ENCODE results near the gene RAPGEF1.

RAPGEF1 gene

DNA sequence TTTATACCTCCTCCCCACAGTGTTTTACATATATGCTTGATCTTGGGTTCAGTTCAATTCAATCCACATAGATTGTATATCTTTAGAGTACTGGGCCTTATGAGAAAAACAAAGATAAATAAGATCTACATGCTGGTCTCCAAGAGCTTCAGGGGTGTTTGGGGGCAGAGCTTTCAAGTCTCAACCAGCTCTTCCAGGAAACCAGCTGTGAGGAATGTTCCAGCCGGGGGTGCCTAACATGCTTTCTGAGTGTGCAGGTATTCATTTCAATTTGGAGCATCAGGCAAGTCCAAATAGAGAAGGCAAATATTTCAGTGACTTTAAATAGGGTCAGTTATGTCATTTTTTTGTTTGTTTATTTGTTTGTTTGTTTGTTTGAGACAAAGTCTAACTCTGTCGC lies 5.7 kb upstream of the RAPGEF1 start:
- no peak for DNase-seq

DNA sequence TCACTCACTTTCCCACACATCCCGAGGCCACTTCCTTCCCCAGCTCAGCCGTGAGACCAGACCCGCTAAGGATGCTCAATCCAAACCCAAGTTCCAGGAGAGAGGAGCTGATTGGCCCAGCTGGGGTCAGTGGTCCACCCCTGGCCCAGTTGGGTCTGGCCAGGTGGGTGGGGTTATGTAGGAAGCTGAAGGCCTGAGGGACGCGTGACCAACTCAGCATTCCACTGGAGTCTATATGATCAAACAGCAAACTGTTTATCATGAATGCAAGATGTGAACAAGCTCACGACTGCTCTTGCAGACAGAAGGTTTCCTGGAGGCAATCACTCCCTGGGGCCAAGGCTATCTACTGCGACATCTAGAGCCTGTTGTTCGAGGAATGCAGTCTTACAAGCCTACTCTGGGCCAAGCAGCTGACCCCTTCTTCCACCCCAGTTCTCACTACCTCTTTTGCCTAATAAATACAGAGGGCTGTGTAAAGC lies 4.9 kb upstream of the RAPGEF1 start:
- no peak for DNase-seq

- no peak for DNase-seq
Observed at GRCh38 chr9:131744171-131744719, 4.4 kb upstream of the RAPGEF1 start.

DNA sequence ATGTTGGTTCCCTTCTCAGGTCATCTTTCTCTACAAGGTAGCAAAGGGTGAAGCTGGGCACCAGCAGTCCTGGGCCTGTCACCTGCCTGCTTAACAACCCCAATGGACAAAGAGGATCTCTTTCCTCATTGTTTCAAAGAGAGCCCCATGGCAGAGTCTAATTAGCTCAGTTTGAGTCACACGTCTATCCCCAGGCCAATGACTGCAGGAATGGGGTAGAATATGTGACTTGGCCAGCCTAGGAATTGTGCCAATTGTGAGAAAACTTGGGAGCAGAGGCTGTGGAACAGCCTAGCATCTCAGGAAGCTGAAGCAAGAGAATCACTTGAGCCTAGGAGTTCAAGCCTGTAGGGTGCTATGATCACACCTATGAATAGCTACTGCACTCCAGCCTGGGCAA lies 3.6 kb upstream of the RAPGEF1 start:
- no peak for DNase-seq

GRCh38 chr9:131743096-131743495 lies 3.2 kb upstream of the RAPGEF1 start:
- no peak for DNase-seq

DNA sequence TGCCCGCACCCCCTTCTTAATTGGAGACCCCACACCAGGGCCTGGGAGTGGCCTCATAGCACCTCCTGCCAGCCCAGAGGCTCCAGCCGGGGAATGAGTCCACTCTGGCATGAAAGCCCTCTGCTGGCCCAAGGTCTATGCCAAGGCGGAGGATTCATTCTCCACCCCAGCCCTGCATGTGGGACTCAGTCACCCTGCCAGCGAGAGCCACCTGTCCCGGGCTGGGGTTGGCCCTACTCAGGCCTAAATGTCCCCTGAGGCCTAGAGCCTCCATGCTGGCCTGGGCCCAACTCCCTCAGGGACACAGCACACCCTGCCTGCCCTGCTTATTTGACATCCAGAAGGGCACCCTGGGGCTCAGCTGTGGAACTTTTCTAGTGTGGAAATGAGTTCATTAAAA lies 1.0 kb upstream of the RAPGEF1 start:
- no peak for DNase-seq

DNA sequence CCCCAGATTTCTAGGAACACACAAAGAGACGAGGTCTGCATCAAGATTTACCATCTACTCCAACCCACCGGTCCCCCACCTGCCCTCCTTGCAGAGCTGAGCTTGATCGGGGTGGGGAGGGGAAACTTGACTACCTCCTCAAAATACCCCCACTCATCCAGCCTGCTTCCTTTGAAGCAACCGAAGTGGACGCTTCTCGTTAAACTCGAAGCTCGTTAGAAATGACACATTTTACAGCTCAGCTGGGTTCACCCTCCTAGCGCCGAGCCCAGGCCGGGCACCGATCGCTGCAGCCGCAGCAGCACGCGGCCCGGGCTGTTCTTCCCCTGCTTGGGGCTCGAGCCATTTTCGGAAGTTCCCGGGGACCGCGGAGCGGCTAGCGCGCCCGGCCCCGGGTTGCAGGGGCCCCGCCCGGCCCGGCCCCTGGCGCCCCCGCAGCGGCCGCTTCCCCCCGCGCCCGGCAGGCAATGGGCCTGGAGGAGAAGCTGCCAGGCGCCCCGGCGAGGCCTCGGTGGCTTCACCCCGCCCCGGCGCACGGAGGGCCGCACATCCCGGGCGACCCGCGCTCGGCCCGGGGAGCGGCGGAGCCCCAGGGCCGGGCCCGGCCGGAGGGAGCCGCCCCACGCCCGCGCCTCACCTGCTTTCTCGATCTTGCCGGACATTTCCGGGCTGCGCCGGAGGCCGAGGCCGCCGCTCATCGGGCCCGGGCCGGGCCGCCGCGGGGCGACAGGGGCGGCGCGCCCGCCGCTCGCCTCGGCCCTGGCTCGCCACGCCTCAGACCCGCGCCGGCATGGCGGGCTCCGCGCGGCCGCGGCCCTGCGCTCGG lies 530 bp downstream of the RAPGEF1 start:
- peak; percentile 47 for DNase-seq

DNA sequence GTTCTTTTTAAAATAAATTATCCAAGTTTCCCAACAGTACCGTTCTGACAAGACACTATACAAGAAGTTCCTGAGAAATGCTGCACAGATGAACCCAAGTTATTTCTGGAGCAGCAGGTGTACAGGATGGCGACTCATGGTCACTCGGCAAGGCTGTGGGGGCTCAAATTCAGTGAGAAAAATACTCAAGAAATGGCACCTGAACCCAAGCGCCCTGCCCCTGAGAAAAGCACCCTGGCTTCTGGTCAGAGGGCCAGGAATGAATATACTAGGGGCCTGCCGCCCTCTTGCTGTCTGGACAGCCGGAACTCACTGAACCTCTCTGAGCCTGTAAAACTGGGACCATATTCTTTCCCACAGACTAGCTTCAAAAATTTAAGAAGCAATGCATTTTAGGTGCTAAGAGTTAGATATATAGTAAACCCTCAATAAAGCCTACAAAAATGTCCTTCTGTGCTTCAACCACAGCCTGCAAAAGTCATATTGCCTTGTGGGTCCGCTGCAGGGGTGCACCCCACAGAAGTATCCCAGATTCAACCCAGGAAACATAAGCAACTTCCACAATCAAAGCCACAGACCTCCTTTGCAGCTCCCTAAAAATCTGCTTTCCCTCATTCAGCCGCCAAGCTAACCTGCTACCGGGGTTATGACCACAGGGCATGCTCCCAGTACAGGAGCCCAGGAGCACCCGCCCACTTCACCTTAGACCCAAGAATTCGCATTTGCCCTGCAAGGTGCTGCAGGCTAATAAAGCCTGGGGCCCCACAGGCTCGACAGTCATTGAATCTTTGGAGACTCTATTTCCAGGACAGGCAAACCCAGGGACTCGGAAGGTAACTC lies 1.4 kb downstream of the RAPGEF1 start:
- DNase-seq = no peak

DNA sequence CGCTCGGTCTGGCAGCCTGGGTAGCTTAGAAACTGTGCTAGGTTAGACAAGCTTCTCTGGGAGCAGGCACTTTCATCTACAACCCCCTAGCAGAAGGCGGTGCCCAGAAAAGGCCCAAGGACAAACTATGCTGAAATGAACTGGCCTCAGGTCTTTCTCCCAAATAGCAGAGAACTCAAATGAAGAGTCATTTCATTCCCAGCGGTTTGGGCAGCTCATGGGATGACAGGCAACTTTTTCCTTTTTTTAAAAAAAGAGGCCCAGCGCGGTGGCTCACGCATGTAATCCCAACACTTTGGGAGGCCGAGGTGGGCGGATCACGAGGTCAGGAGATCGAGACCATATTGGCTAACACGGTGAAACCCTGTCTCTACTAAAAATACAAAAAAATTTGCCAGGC lies 2.5 kb downstream of the RAPGEF1 start:
- no peak for DNase-seq

DNA sequence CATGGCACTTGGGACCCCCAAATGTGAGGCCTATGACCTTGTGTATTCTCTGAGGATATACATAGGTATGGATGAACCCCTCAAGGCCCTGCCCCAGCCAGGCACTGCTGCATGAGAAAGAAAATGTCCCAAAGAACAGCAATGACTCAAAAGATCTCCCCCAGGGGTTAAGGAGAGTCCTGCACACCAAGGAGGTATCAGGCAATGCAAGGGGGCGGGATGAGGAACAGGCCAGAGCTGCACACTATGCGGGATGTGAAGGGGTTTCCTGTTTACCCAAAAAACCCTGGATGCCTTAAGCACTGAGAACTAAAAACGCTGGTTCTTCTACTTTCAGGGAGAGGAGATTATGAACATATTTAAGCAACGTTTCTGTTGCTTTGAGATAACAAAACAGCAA lies 3.4 kb downstream of the RAPGEF1 start:
- no peak for DNase-seq

DNA sequence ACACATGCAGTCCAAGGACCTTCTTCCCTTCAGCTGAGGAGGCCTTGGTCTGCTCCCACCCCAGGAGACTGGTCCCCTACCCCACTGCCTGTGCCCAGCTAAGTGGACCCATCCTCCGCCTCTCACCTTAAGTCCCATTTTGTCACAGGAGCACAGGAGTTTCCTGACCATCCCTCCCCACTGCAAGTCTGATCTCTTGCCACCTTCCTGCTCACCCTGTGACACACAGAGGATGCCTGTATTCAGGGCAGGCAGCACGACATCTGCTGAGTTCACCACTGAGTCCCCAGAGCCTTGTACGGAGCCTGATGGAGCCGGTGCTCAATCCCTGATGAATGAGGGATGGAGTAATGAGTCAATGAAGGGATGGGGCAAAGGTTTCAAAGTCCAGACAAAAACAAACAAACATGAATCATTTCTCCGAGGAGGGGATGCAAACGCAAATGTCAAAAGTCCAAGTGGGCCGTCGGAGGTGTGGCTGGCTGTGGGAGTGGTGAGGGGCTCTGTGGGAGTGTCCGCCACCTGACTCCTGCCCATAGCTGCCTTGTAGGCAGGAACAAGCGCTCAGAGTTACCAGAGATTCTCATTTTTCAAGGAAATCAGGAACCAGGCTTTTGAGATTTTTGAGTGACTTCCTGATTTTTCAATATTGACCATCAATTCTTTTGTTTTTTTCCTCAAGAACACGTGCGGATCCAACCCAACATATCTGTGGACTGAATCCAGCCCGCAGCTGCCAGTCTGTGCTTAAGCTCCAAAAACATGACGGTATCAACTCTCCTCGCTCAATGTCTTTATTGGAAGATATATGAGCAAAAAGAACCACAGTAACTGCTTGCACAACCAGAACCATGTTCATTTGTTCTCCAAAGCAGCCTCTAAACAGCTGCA lies 4.4 kb downstream of the RAPGEF1 start:
- no peak for DNase-seq

GRCh38 chr9:131734781-131735180 lies 5.1 kb downstream of the RAPGEF1 start:
- DNase-seq = no peak

DNA sequence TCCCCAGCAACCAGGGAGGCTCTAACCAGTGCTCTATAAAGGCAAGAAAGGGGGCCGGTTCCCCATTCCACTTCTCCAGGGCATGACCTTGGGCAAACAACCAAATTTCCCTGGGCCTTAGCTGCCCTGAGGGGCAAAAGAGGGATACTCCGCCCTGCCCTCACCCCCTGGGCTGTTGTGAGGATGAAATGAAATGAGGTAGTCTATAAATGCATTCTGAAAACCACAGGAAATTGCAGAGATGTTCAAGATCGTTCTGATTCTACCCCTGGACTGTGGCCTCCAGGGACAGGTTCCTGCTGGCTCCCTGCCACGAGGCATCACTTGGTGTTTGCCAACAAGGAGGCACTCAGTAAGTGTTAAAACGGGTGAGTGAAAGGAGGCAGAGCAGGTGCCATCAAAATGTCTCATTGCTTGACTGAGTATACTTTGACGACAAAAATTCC lies 5.7 kb downstream of the RAPGEF1 start:
- DNase-seq = no peak

DNA sequence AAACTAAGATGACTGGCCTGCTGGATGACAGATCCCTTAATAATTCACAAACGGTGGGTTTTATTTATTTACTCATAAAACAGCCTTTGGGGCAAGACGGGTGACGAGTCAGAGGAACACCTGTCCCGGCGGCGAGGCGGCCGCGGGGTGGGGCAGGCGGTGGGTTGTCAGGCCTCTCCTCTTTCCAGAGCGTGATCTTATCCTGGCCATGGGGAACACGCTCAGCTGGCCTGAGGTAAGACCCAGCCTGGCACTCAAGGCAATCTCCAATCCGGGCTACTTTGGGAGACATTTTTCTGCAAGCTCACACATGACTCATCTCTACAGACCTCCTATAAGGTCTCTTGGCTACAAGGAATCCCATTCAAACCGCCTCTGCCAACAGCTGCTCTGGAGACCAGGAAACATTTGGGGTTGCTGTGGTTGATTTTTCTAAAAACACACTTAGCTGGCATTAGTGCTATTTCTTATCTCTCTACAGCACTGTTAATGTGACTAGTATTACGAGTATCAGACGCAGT lies 6.3 kb downstream of the RAPGEF1 start:
- DNase-seq = no peak

DNA sequence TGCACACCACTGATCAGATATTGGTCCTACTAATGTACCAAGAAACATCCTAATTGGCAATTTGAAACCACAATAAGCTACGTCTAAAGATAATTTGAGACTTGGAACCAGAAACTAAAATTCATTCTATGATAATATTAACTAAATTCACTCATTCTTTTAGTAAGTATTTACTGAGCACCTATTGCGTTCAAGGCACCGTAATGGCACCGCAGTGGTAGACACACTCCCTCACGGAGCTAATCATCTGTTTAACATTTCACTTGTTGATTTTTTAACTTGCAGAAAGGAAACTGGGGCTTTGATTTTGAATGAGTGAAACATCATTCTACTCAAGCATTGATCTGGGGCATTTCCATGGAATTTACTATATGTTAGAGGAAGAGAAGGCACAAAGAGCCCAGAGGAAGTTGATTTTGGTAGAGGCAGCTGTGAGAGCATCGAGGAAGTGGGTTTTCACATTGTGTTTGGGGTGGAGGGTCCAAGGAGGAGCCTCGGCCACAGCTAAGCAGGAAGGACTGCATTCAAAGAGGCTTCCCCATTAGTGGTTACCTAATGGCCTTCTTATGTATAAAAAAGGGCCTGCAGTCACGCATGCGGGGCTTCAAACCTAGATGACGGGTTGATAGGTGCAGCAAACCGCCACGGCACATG lies 7.1 kb downstream of the RAPGEF1 start:
- peak; percentile 40 for DNase-seq

DNA sequence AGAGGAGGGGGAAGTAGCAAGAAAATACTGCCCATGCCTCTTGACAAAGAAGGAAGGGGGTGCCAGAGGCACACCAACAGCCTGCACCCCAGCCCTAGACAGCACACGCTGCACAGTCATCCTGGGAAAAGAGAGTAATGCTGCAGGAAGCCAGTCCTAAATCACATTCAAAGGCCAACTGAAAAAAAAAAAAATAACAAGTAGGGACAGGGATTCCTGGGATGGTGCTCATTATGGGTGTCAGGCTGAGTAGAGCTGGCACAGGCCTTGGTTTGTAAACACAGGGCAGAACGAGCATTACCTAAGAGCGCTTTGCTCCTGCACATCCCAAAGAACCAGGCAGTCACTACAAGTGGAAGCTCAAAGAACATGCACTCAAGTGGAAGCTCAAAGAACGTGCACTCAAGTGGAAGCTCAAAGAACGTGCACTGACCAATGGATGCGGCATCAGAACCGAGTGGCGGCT lies 7.8 kb downstream of the RAPGEF1 start:
- DNase-seq = no peak

DNA sequence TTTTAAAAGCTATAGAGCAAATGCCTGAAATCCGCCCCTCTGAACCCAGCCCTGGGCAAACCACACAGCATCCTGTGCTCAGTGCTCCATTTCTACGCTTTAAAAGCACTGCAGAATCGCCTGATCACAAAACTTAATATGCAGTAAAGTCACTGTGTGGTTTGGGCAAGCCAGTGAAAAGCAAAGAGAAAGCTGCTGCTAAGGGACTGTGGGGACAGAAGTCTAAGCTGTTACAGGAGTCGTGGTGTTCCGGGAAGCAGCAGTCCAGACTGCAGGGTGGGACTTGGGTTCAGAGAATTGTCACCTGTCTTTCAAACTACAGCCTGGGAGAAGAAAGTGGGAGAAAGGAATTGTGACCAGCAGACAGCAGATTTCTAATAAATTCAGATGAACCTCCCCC lies 8.2 kb downstream of the RAPGEF1 start:
- DNase-seq = peak; percentile 32

DNA sequence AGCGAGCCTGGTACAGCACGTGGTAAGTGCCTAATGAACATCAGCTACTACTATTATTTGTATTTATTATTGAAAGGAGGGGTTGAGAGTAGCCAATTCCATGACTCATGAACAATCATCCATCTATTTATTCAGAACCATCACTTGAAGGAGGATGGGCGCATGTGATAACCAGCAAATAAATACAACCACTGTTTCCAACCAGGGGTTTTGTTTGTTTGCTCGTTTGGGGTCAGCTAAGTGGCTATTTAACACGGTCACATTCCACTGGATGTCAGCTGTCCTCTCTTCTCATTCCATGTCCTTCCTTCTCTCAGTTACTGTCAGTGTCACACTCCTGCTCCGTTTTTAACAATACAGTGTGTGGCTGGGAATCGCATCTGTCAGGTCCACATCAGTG lies 8.6 kb downstream of the RAPGEF1 start:
- DNase-seq = no peak

- DNase-seq = no peak
Observed at GRCh38 chr9:131728961-131729360, 10.9 kb downstream of the RAPGEF1 start.

GRCh38 chr9:131728546-131728910 lies 11.3 kb downstream of the RAPGEF1 start:
- no peak for DNase-seq

DNA sequence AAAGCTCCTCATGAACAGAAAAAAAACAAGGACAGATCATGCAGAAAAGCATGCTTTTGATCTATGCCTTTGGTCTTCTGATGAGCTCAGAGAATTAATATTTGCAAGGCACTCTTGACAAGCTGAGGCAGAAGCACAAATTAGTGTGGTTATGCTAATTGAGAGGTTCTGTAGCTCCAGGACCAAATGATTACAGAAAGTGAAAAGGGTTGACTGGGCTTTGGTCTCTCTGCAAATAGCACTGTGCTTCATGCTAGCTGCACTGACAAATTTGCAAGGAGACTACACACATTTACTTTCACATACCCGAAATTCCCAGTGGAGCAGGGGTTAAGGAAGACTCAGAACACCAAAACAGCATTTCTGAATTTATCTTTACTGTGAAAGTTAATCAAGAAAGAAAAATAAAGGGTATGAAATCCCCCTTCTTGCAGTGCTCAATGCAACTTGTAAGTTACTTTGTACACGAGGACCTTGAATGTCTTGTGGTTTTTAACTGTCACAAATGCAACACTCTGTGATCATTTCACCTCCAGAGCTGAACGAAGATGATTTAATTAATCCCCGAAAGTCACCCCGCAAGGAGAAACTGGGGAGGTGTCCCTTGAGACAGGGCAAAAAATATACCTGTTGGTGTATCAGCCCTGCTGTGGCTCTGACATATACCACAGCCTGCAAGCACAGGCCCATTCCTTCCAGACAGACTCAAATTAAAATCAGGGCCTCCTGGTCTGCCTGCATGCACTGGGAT lies 11.9 kb downstream of the RAPGEF1 start:
- no peak for DNase-seq
